Large intestine (tissue), 3 donors: Measurements from ENCODE around the gene CLK3. TPM values are rescaled to one million over a fixed set of nuclear protein-coding genes. Genes with fewer than 3 reads are reported as not detected.

Experiments
- DNase-seq, 2 donors: peaks; one replicate each; pipeline versions ENCODE4 v3.0.0 to v3.0.0-alpha.2; 2013
- H3K27ac ChIP-seq: one replicate; pipeline ENCODE4 v1.5.1; 2013; ENCODE audit warnings: low read length
- H3K27me3 ChIP-seq: 2 replicates; pipeline ENCODE4 v1.6.1; 2013; ENCODE audit warnings: low read length; ENCODE audit not compliant: control insufficient read depth, insufficient read depth
- H3K36me3 ChIP-seq: 2 replicates; pipeline ENCODE4 v1.6.1; 2013; ENCODE audit warnings: low read length; ENCODE audit not compliant: control insufficient read depth, insufficient read depth
- H3K4me1 ChIP-seq: one replicate; pipeline ENCODE4 v1.6.1; 2013; ENCODE audit warnings: low read length; ENCODE audit not compliant: control insufficient read depth, insufficient read depth
- H3K4me3 ChIP-seq: one replicate; pipeline ENCODE4 v1.5.1; 2013; ENCODE audit warnings: low read length
- H3K9me3 ChIP-seq: one replicate; pipeline ENCODE4 v1.6.1; 2013; ENCODE audit warnings: mild to moderate bottlenecking, low read depth, low read length, moderate library complexity; ENCODE audit not compliant: control insufficient read depth
- WGBS: methylation state at CpG from one replicate; pipeline ENCODE4 v1.1.5; 2013; ENCODE audit warnings: low lambda C conversion rate; ENCODE audit not compliant: insufficient coverage; 5-methylcytosine and 5-hydroxymethylcytosine counted together
- polyA plus RNA-seq: library from polyadenylated mRNA; unstranded; fragments of 120-200 nt; gene quantifications from one replicate; pipeline ENCODE4 v1.2.1, GENCODE V29; 2013

CLK3 gene
- polyA plus RNA-seq, 1 donor: 67.3 TPM

GRCh38 chr15:74599156-74599555 lies 16.5 kb upstream of the CLK3 start:
- Histone ChIP-seq H3K27me3 (no peaks in the 10 kb centered on the region), H3K36me3 (peaks cover 11% of the 10 kb centered on the region), H3K9me3 (no peaks in the 10 kb centered on the region), H3K27ac (peak overlapping the region; percentile 63), H3K4me3 (peak overlapping the region; percentile 62), H3K4me1 (peaks cover 20% of the 10 kb centered on the region)
- WGBS: no CpG with 5 or more reads among the region's 15 CpGs
- DNase-seq: no peak

- no CpG with 5 or more reads among the region's 13 CpGs for WGBS
- DNase-seq: no peak
- Histone ChIP-seq H3K27me3 (no peaks in the 10 kb centered on the region), H3K4me3 (no peak overlapping the region), H3K27ac (no peak overlapping the region), H3K36me3 (no peaks in the 10 kb centered on the region), H3K4me1 (peaks cover 11% of the 10 kb centered on the region), H3K9me3 (no peaks in the 10 kb centered on the region)
Observed at GRCh38 chr15:74603026-74603788, 12.4 kb upstream of the CLK3 start.

DNA sequence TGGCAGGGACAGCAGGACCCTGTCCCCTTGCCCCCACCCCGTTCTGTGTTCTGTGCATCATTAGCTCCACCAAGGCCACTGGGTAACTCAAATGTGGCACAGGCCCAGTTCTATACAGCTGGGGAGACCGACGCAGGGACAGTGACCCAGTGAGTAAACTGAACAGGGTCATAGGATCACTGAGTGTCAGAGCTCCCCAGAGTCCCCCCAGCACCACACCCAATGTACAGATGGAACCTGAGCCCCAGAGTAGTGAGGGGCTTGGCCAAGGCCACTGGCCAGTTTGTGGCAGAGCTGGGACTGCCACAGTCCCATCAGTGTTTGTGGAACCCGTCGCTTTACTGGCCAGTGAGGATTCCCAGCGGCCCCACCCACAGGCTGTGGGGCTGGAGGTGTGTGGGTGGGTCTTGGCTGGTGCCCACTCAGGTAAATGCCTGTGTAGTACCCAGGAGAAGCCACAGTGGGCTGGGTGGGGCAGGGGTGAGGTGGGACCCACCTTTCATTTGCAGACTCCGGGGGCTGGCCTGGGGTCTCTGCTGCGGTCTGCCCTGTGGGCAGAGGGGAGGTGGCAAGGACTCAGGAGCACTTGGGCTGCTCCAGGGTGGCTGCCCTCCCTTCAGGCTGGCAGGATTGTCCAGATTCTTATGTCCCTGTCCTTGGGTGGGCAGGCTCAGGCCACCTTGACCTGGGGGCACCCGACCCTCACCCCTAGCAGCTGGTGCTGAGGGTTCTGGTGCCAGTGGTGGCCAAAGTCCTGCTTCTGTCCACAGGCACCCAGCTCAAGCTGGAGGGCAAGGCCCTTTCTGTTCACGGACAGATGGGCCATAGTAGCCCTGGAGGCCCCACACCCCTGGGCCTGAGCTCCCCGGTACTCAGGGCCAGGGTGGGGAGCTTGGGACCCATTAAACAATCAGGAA lies 11.6 kb upstream of the CLK3 start:
- no peaks in the 10 kb centered on the region for H3K27me3 ChIP-seq
- H3K27ac ChIP-seq: no peak overlapping the region
- no peaks in the 10 kb centered on the region for H3K9me3 ChIP-seq
- H3K4me3 ChIP-seq: no peak overlapping the region
- no peak for DNase-seq
- WGBS: no CpG with 5 or more reads among the region's 11 CpGs
- H3K36me3 ChIP-seq: no peaks in the 10 kb centered on the region
- peaks cover 8% of the 10 kb centered on the region for H3K4me1 ChIP-seq

- H3K36me3 ChIP-seq: no peaks in the 10 kb centered on the region
- H3K4me1 ChIP-seq: no peaks in the 10 kb centered on the region
- H3K27ac ChIP-seq: no peak overlapping the region
- no peak overlapping the region for H3K4me3 ChIP-seq
- no CpG with 5 or more reads among the region's 12 CpGs for WGBS
- no peak for DNase-seq
- no peaks in the 10 kb centered on the region for H3K27me3 ChIP-seq
- no peaks in the 10 kb centered on the region for H3K9me3 ChIP-seq
Observed at GRCh38 chr15:74604983-74605794, 10.4 kb upstream of the CLK3 start.

DNA sequence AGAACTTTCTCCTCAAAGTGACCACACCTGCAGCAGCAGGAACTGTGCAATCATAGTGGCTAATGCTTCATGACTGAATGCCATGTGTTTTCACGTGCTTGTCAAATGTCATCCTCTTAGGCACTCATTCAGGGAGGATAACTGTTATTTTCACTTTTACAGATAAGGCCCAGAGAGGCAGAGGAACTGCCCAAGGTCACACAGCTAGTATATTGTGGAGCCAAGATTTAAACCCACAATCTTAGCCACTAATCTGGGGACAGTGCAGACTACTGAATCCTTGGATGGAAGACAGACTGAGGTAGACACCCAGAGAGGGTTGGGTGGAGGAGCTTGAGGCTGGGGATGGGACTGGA lies 9.9 kb upstream of the CLK3 start:
- Histone ChIP-seq H3K4me1 (no peaks in the 10 kb centered on the region), H3K9me3 (no peaks in the 10 kb centered on the region), H3K36me3 (no peaks in the 10 kb centered on the region), H3K27me3 (no peaks in the 10 kb centered on the region), H3K4me3 (no peak overlapping the region), H3K27ac (no peak overlapping the region)
- DNase-seq: no peak
- no CpG with 5 or more reads among the region's 1 CpG for WGBS

GRCh38 chr15:74608786-74609185 lies 6.8 kb upstream of the CLK3 start:
- Histone ChIP-seq H3K4me1 (no peaks in the 10 kb centered on the region), H3K4me3 (no peak overlapping the region), H3K27me3 (no peaks in the 10 kb centered on the region), H3K36me3 (no peaks in the 10 kb centered on the region), H3K27ac (no peak overlapping the region), H3K9me3 (no peaks in the 10 kb centered on the region)
- no CpG with 5 or more reads among the region's 3 CpGs for WGBS
- DNase-seq: no peak

DNA sequence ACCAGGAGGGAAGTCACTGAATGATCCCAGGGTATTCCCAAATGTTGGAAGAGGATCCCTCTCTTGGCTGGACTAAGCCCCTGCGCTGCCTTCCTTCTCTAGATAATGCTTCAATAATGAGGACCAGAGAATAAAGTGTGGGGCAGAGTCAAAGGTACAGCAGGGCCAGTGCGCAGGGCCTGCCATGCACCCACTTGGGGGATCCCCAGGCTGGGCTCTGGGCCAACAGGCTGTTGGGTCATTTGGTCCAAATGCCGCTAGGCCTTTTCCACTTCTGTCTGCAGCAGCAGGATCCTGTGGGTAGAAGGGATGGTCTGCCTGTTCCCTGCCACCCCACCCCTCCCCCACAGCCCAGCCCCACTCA lies 5.7 kb upstream of the CLK3 start:
- no peak for DNase-seq

GRCh38 chr15:74610302-74610951 lies 5.2 kb upstream of the CLK3 start:
- Histone ChIP-seq H3K27ac (no peak overlapping the region), H3K4me1 (no peaks in the 10 kb centered on the region), H3K9me3 (no peaks in the 10 kb centered on the region), H3K4me3 (no peak overlapping the region), H3K27me3 (no peaks in the 10 kb centered on the region), H3K36me3 (no peaks in the 10 kb centered on the region)
- DNase-seq: peak; percentile 40 to 55
- no CpG with 5 or more reads among the region's 7 CpGs for WGBS

More for the DNA sequence above, 5.7 kb upstream of the CLK3 start:
- no peaks in the 10 kb centered on the region for H3K9me3 ChIP-seq
- H3K27ac ChIP-seq: no peak overlapping the region
- H3K4me1 ChIP-seq: no peaks in the 10 kb centered on the region
- H3K36me3 ChIP-seq: no peaks in the 10 kb centered on the region
- WGBS: no CpG with 5 or more reads among the region's 3 CpGs
- no peak overlapping the region for H3K4me3 ChIP-seq
- no peaks in the 10 kb centered on the region for H3K27me3 ChIP-seq

DNA sequence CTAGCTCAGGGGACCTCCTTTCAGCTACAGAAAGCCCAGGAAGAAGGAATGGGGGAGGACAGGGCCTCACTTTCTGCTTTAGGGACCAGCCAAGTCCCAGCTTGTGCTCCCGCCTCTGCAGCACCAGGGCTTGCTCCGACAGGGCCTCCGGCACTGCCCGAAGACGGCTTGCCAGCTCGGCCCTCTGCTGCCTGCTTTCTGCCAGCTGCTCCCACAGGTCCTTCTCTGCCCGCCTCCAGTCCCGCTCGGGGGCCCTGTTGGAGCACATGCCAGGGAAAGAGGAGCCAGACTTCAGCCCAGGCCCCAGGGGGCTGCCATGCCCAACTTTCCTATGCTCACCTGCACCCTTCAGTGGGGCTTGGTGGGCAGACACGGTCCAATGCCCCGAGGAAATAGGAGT lies 4.3 kb upstream of the CLK3 start:
- Histone ChIP-seq H3K36me3 (no peaks in the 10 kb centered on the region), H3K4me3 (no peak overlapping the region), H3K4me1 (no peaks in the 10 kb centered on the region), H3K9me3 (no peaks in the 10 kb centered on the region), H3K27ac (no peak overlapping the region), H3K27me3 (no peaks in the 10 kb centered on the region)
- no CpG with 5 or more reads among the region's 11 CpGs for WGBS
- no peak for DNase-seq

- Histone ChIP-seq H3K27me3 (no peaks in the 10 kb centered on the region), H3K9me3 (no peaks in the 10 kb centered on the region), H3K4me3 (no peak overlapping the region), H3K36me3 (no peaks in the 10 kb centered on the region), H3K27ac (no peak overlapping the region), H3K4me1 (peaks cover 3% of the 10 kb centered on the region)
- DNase-seq: no peak
- WGBS: no CpG with 5 or more reads among the region's 6 CpGs
Observed at GRCh38 chr15:74611834-74612233, 3.8 kb upstream of the CLK3 start.
